ENCODE measurements around the gene GRN.

The GRN gene

DNA sequence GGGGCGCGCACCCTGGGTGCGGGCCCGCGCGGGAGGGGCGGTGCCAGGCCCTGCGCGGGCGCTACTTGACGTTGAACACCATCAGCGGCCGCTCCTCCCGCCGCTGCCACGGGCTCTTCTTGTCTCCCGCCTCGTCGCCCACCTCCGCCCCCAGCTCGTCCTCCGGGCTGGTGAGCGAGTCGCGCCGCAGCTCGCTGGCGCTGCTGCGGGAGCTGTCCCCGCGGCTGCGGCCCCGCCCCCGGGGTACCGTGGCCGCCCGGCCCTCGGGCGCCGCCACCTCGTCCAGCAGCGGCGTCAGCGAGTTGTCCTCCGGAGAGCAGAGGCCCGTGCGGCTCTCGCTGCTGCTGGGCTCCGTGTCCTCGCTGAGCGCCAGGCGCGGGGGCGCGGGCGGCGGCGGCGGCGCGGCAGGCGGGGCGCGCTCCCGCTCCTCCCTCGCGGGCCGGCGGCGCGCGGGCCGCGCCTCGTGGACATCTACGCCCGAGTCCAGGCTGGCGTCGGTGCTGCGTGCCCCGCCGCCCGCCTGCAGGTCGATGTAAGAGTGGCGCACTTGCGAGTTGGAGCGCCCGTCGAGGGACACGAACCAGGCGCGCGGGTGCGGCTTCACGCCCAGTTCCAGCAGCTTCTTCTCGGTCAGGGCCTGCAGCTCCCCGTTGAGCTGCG lies 8.7 kb downstream of the GRN start:
- no peak for DNase-seq (ENCODE audit: low read depth, low spot score)

DNA sequence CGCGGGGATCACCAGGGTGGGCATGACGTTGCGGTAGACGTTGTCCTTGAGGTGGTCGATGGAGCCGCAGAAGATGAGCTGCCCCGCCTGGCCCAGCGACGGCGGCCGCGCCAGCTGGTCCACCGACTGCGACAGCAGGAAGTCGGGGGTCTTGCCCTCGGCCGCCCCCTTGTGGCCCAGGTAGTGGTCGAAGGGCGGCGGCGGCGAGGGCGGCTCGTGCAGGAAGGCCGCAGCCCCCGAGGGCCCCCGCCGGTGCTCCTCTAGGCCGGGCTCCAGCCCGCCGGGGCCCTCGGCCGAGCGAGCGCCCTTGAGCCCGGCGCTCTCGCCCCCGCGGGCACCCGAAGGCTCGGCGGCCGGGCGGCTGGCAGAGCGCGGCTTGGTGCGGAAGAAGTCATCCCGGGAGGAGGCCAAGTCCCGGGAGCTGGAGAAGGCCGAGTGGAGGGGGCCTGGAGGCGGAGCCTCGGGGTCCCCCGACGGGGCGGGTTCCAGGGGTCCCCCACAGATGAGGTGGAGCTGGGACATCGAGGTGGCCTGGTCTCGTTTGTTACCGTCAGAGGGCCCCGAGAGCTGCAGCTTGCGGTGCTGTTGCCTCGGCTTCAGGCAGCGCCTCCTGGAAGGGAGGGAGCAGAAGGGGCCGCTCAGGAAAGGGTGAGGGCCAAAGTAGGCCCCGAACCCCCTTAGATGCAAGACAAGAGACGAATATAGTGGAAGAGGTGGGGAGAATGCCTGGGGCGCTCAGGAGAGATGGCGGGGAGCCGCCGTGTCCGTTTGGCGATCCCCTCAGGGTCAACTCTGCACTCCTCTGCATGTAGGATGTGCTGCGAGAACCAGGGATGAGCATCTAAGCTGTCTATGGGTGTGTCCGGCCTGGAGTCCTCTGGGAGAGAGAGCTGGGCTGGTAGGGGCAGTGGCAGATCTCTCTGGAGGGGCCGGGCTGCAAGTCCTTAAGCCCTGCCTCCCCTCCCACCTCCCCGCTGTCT lies 9.8 kb downstream of the GRN start:
- TF ChIP-seq POLR2AphosphoS5 (IDR thresholded peaks at IDR 0.05; ENCODE audit: borderline replicate concordance, low read depth, low read length) (no peak), EZH2 (IDR thresholded peaks at IDR 0.05) (no peak)
- H3K27ac ChIP-seq = no peak overlapping the region
- no peak overlapping the region for H3K4me3 ChIP-seq
- H3K9me3 ChIP-seq (ENCODE audit: low read depth, low read length) = no peaks in the 10 kb centered on the region
- peaks cover 9% of the 10 kb centered on the region; the same call in 1 of the 2 replicates for H3K36me3 ChIP-seq (ENCODE audit: insufficient read depth, low read length)
- DNase-seq (ENCODE audit: low read depth, low spot score) = no peak
- H3K9ac ChIP-seq (ENCODE audit: insufficient read length) = no peak overlapping the region

More for the DNA sequence above, 8.7 kb downstream of the GRN start:
- H3K4me3 ChIP-seq = no peak overlapping the region
- H3K9me3 ChIP-seq (ENCODE audit: low read depth, low read length) = no peaks in the 10 kb centered on the region
- no peak overlapping the region for H3K9ac ChIP-seq (ENCODE audit: insufficient read length)
- H3K27ac ChIP-seq = no peak overlapping the region
- no peak for TF ChIP-seq EZH2 (IDR thresholded peaks at IDR 0.05)
- TF ChIP-seq FOXP2 (optimal IDR thresholded peaks at IDR 0.05; ENCODE audit: control extremely low read depth, extremely low read length, insufficient read depth) = no peak
- no peak for TF ChIP-seq POLR2AphosphoS5 (IDR thresholded peaks at IDR 0.05; ENCODE audit: borderline replicate concordance, low read depth, low read length)
- peaks cover 9% of the 10 kb centered on the region; the same call in 1 of the 2 replicates for H3K36me3 ChIP-seq (ENCODE audit: insufficient read depth, low read length)

DNA sequence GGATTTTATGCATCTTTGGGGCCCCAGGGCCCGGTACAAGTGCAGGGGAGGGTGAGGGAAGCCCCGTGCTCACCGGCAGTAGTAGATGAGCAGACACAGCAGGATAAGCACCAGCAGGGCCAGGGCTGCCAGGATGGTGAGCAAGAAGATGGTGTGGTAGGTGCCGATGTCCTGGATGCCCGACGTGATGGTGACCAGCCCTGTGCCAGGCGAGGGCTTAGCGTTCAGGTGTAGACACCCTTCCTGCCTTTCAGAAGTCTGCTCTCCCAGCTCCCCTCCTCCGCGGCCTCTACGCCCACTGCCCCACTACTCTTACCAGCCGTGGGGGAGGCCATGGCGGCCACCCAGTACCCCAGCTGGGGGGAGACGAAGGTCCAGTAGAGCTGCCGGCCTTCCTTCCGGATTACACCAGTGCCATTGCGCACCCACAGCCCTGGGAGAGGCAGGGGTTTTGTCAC lies 10.6 kb downstream of the GRN start:
- H3K9me3 ChIP-seq (ENCODE audit: low read depth, low read length) = no peaks in the 10 kb centered on the region
- H3K4me3 ChIP-seq = no peak overlapping the region
- H3K36me3 ChIP-seq (ENCODE audit: insufficient read depth, low read length) = peaks cover 9% of the 10 kb centered on the region; the same call in 1 of the 2 replicates
- DNase-seq (ENCODE audit: low read depth, low spot score) = no peak
- no peak overlapping the region for H3K27ac ChIP-seq
- no peak overlapping the region for H3K9ac ChIP-seq (ENCODE audit: insufficient read length)
- TF ChIP-seq POLR2AphosphoS5 (IDR thresholded peaks at IDR 0.05; ENCODE audit: borderline replicate concordance, low read depth, low read length) (no peak), FOXP2 (optimal IDR thresholded peaks at IDR 0.05; ENCODE audit: control extremely low read depth, extremely low read length, insufficient read depth) (no peak), EZH2 (IDR thresholded peaks at IDR 0.05) (no peak)

DNA sequence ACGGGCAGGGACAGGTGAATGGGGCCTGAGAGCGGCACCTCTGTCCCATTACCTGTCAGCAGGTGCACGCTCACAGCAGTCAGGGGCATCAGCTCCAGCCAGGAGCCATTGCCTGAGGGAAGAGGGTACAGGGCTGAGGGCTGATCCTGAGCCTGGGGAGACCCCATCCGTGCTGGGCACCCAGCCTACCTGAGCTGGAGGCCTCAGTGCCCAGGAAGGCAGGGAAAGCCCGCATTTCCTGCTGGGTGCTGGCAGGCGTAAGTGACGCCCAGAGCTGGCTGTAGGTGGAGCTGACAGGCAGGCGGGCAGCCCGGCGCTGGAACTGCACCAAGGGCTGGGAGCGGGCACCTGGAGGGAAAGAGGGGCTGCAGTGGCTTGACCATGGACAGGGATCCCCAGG lies 11.1 kb downstream of the GRN start:
- no peak overlapping the region for H3K9ac ChIP-seq (ENCODE audit: insufficient read length)
- H3K36me3 ChIP-seq (ENCODE audit: insufficient read depth, low read length) = peaks cover 9% of the 10 kb centered on the region; the same call in 1 of the 2 replicates
- H3K4me3 ChIP-seq = no peak overlapping the region
- TF ChIP-seq EZH2 (IDR thresholded peaks at IDR 0.05) (no peak), FOXP2 (optimal IDR thresholded peaks at IDR 0.05; ENCODE audit: control extremely low read depth, extremely low read length, insufficient read depth) (no peak), POLR2AphosphoS5 (IDR thresholded peaks at IDR 0.05; ENCODE audit: borderline replicate concordance, low read depth, low read length) (no peak)
- H3K27ac ChIP-seq = no peak overlapping the region
- DNase-seq (ENCODE audit: low read depth, low spot score) = no peak
- no peaks in the 10 kb centered on the region for H3K9me3 ChIP-seq (ENCODE audit: low read depth, low read length)

DNA sequence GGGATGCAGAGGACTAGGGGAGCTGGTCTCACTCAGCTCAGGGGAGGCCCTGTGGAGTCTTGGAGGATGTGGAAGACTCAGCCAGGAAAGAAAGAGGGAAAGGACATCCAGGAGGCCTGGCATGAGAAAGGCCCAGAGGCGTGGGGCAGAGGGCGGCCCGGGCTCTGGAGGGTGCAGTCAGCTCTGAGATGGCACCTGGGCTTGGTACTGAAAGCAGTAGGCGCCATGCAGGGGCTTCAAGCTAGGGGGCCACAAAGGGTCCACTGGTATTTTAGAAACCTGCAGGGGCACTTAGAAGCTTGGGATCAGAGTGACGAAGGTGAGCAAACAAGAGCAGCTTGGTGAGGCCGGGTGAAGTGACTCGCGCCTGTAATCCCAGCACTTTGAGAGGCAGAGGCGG lies 13.0 kb downstream of the GRN start:
- Histone ChIP-seq H3K9ac (ENCODE audit: insufficient read length) (no peak overlapping the region), H3K27ac (no peak overlapping the region), H3K9me3 (ENCODE audit: low read depth, low read length) (no peaks in the 10 kb centered on the region), H3K36me3 (ENCODE audit: insufficient read depth, low read length) (peaks cover 9% of the 10 kb centered on the region; the same call in 1 of the 2 replicates), H3K4me3 (no peak overlapping the region)
- TF ChIP-seq FOXP2 (optimal IDR thresholded peaks at IDR 0.05; ENCODE audit: control extremely low read depth, extremely low read length, insufficient read depth) = no peak
- TF ChIP-seq EZH2 (IDR thresholded peaks at IDR 0.05) = no peak
- DNase-seq (ENCODE audit: low read depth, low spot score) = no peak

DNA sequence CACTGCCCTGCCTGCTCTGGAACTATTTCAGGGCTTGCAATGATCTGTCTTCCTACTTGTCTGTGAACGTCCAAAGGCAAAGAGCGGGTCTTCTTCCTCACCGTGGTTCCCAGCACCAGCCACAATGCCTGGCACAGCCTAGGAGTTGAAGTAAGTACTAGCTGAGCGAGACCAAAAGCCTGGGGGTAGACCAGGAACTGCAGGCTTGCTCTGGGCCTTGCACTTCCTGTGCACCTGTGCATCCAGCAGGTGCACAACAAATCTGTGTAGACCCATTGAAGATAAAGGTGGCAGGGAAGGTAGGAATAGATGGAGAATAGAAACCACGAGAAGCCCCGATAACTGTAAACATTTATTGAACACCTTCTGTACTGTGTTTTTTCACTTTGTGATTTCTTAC lies 13.9 kb downstream of the GRN start:
- no peak for TF ChIP-seq FOXP2 (optimal IDR thresholded peaks at IDR 0.05; ENCODE audit: control extremely low read depth, extremely low read length, insufficient read depth)
- no peak for TF ChIP-seq POLR2AphosphoS5 (IDR thresholded peaks at IDR 0.05; ENCODE audit: borderline replicate concordance, low read depth, low read length)
- no peak for TF ChIP-seq EZH2 (IDR thresholded peaks at IDR 0.05)
- H3K4me3 ChIP-seq = no peak overlapping the region
- H3K9ac ChIP-seq (ENCODE audit: insufficient read length) = no peak overlapping the region
- no peak overlapping the region for H3K27ac ChIP-seq
- H3K36me3 ChIP-seq (ENCODE audit: insufficient read depth, low read length) = peaks cover 9% of the 10 kb centered on the region; the same call in 1 of the 2 replicates
- H3K9me3 ChIP-seq (ENCODE audit: low read depth, low read length) = no peaks in the 10 kb centered on the region
- no peak for DNase-seq (ENCODE audit: low read depth, low spot score)

DNA sequence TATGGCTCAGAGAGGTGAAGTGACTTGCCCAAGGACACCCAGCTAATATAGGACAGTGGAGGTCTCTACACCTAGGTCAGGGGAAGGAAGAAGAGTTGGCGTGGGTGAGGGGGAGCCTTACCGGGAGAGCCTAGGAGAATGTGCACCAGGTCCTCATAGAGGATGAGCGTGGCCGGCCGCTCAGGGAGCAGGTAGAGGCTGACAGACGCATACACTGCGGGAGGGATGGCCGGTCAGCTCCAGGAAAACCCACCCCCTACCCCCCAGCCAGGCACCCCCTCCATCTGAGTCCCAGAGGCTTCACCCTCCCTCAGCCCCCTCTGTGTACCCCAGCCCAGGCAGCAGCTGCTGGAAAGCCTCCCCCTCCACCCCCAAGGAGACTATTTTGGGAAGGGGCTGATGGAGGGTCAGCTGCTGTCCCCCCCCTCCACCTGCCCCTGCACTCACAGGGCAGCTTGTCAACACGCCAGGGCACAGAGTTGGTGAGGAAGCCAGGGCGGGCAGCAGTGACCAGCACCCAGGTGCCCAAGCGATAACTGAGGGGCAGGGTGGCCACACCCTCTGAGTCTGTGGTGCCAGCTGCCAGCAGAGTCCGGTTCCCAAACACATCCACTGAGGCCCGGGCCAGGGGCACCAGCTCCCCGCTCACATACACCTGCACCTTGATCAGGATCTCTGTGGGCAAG lies 14.5 kb downstream of the GRN start:
- TF ChIP-seq EZH2 (IDR thresholded peaks at IDR 0.05) (no peak), FOXP2 (optimal IDR thresholded peaks at IDR 0.05; ENCODE audit: control extremely low read depth, extremely low read length, insufficient read depth) (no peak), POLR2AphosphoS5 (IDR thresholded peaks at IDR 0.05; ENCODE audit: borderline replicate concordance, low read depth, low read length) (no peak)
- Histone ChIP-seq H3K36me3 (ENCODE audit: insufficient read depth, low read length) (peaks cover 9% of the 10 kb centered on the region; the same call in 1 of the 2 replicates), H3K9me3 (ENCODE audit: low read depth, low read length) (no peaks in the 10 kb centered on the region), H3K4me3 (no peak overlapping the region), H3K9ac (ENCODE audit: insufficient read length) (no peak overlapping the region), H3K27ac (no peak overlapping the region)
- DNase-seq (ENCODE audit: low read depth, low spot score) = no peak

DNA sequence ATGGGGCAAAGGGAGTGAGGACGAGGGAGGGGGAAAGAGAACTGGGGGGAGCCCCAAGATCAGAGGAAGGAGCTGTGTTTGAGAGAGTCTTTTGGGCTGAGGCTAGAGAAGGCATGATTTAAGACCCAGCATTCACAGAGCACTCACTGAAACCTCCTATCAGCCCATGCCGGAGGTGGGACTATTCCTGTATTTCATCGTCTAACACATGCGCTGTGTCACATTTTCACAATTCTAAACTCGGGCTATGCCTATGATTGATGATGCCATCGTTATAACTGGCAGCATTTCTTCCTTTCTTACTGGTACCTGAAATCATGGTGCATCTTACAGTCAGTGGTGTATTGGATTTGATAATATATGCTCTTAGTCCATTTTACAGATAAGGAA lies 15.0 kb downstream of the GRN start:
- no peaks in the 10 kb centered on the region for H3K9me3 ChIP-seq (ENCODE audit: low read depth, low read length)
- H3K36me3 ChIP-seq (ENCODE audit: insufficient read depth, low read length) = peaks cover 8% of the 10 kb centered on the region; the same call in 1 of the 2 replicates
- TF ChIP-seq FOXP2 (optimal IDR thresholded peaks at IDR 0.05; ENCODE audit: control extremely low read depth, extremely low read length, insufficient read depth) (no peak), POLR2AphosphoS5 (IDR thresholded peaks at IDR 0.05; ENCODE audit: borderline replicate concordance, low read depth, low read length) (no peak)
- no peak overlapping the region for H3K4me3 ChIP-seq
- H3K27ac ChIP-seq = no peak overlapping the region
- no peak overlapping the region for H3K9ac ChIP-seq (ENCODE audit: insufficient read length)
- DNase-seq (ENCODE audit: low read depth, low spot score) = no peak

All from SK-N-MC (cell line).